ENCODE measurements around the gene RAET1G.

Gene RAET1G

GRCh38 chr6:149899486-149899885 is 23.4 kb downstream of the RAET1G start:
- no peak overlapping the region for H3K4me3 ChIP-seq (replicated peaks; ENCODE audit: low read depth, low read length)
- DNase-seq (ENCODE audit: extremely low read depth, insufficient read length): no peak
- peaks cover 2% of the 10 kb centered on the region for H3K27me3 ChIP-seq (replicated peaks; ENCODE audit: control insufficient read depth, insufficient read depth, low read length)
- TF ChIP-seq, protein P1, sequence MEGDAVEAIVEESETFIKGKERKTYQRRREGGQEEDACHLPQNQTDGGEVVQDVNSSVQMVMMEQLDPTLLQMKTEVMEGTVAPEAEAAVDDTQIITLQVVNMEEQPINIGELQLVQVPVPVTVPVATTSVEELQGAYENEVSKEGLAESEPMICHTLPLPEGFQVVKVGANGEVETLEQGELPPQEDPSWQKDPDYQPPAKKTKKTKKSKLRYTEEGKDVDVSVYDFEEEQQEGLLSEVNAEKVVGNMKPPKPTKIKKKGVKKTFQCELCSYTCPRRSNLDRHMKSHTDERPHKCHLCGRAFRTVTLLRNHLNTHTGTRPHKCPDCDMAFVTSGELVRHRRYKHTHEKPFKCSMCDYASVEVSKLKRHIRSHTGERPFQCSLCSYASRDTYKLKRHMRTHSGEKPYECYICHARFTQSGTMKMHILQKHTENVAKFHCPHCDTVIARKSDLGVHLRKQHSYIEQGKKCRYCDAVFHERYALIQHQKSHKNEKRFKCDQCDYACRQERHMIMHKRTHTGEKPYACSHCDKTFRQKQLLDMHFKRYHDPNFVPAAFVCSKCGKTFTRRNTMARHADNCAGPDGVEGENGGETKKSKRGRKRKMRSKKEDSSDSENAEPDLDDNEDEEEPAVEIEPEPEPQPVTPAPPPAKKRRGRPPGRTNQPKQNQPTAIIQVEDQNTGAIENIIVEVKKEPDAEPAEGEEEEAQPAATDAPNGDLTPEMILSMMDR (IDR thresholded peaks at IDR 0.05; ENCODE audit: insufficient read depth, low read length, poor library complexity, severe bottlenecking): no peak
- no peaks in the 10 kb centered on the region for H3K36me3 ChIP-seq (ENCODE audit: control insufficient read depth, insufficient read depth, low read length)

- DNase-seq (ENCODE audit: extremely low read depth, insufficient read length): no peak
- Histone ChIP-seq H3K27me3 (replicated peaks; ENCODE audit: control insufficient read depth, insufficient read depth, low read length) (peaks cover 2% of the 10 kb centered on the region), H3K4me3 (replicated peaks; ENCODE audit: low read depth, low read length) (no peak overlapping the region), H3K36me3 (ENCODE audit: control insufficient read depth, insufficient read depth, low read length) (no peaks in the 10 kb centered on the region)
- TF ChIP-seq, protein P1 (IDR thresholded peaks at IDR 0.05; ENCODE audit: insufficient read depth, low read length, poor library complexity, severe bottlenecking): no peak
Observed at GRCh38 chr6:149898966-149899365, 24.0 kb downstream of the RAET1G start.

GRCh38 chr6:149897855-149898744 is 24.8 kb downstream of the RAET1G start, which contains the start of gene RAET1E:
Gene RAET1E (minus strand): TSS chr6:149898113. CDS start chr6:149890901, 7,212 bp downstream.
- H3K36me3 ChIP-seq (ENCODE audit: control insufficient read depth, insufficient read depth, low read length): no peaks in the 10 kb centered on the region
- no peak for DNase-seq (ENCODE audit: extremely low read depth, insufficient read length)
- peaks cover 2% of the 10 kb centered on the region for H3K27me3 ChIP-seq (replicated peaks; ENCODE audit: control insufficient read depth, insufficient read depth, low read length)
- H3K4me3 ChIP-seq (replicated peaks; ENCODE audit: low read depth, low read length): no peak within 1 kb of the TSS
- TF ChIP-seq, protein P1 (IDR thresholded peaks at IDR 0.05; ENCODE audit: insufficient read depth, low read length, poor library complexity, severe bottlenecking): no peak

DNA sequence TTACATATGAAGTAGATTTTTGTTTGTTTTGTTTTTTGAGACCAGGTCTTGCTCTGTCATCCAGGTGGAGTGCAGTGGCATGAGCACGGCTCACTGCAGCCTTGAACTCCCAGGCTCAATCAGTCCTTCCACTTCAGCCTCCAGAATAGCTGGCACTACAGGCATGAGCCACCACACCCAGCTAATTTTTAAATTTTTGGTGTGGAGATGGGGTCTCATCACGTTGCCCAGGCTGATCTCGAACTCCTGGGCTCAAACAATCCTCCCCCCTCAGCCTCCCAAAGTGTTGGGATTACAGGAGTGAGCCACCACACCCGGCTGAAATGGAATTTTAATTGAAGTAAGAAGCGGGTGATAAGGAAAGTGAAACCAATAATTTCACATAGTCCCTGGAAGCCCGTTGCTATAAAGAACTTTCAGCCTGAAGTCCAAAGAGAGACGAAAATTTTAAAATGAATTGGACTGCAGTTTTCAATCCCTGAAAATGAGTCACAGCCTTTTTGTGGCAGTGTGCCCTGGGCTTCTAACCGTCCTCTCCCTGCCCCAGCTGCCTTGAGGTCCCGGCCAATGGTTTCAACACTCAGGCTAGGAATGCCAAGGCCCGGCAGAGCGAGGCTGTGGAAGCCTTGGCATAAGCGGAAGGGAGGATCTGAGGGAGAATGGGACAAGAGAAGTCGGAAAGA is 25.8 kb downstream of the RAET1G start:
- TF ChIP-seq, protein P1 (IDR thresholded peaks at IDR 0.05; ENCODE audit: insufficient read depth, low read length, poor library complexity, severe bottlenecking): no peak
- DNase-seq (ENCODE audit: extremely low read depth, insufficient read length): no peak
- H3K4me3 ChIP-seq (replicated peaks; ENCODE audit: low read depth, low read length): no peak overlapping the region
- no peaks in the 10 kb centered on the region for H3K36me3 ChIP-seq (ENCODE audit: control insufficient read depth, insufficient read depth, low read length)
- peaks cover 2% of the 10 kb centered on the region for H3K27me3 ChIP-seq (replicated peaks; ENCODE audit: control insufficient read depth, insufficient read depth, low read length)

GRCh38 chr6:149896491-149896890 is 26.4 kb downstream of the RAET1G start:
- Histone ChIP-seq H3K36me3 (ENCODE audit: control insufficient read depth, insufficient read depth, low read length) (no peaks in the 10 kb centered on the region), H3K27me3 (replicated peaks; ENCODE audit: control insufficient read depth, insufficient read depth, low read length) (peaks cover 2% of the 10 kb centered on the region), H3K4me3 (replicated peaks; ENCODE audit: low read depth, low read length) (no peak overlapping the region)
- TF ChIP-seq, protein P1 (IDR thresholded peaks at IDR 0.05; ENCODE audit: insufficient read depth, low read length, poor library complexity, severe bottlenecking): no peak
- DNase-seq (ENCODE audit: extremely low read depth, insufficient read length): no peak

All from GM06990 (cell line).